Measurements from ENCODE around the gene TXNRD3.

- TF ChIP-seq CTCF (IDR thresholded peaks at IDR 0.05; ENCODE audit: low read depth, low read length, poor library complexity, severe bottlenecking) (no peak), EZH2phosphoT487 (IDR thresholded peaks at IDR 0.05; ENCODE audit: borderline replicate concordance, low read length) (no peak)
Observed at GRCh38 chr3:126655887-126656286, 963 bp upstream of the TXNRD3 start.

Measured in DOHH2 (cell line).